Measurements from ENCODE around the gene TEP1.

The TEP1 gene

DNA sequence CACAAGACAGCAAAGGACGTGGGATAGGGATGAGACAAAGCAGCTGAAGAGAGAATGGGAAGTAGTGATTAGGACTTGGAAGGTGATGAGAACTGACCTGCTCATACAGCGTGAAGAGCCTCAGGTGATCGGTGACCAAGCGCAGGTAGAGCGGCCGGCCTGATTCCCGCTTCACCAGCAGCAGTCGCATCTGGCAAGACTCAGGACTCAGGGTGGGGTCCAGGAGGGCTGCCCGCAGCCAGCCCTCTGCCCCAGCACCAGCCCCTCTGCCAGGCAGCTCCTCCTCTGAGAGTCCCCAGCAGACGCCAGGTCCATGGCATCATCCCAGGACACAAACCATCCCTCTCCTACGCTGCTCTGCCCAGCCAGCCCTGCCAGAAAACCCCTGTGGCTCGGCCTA lies 30.8 kb downstream of the TEP1 start:
- TF ChIP-seq, protein P1, sequence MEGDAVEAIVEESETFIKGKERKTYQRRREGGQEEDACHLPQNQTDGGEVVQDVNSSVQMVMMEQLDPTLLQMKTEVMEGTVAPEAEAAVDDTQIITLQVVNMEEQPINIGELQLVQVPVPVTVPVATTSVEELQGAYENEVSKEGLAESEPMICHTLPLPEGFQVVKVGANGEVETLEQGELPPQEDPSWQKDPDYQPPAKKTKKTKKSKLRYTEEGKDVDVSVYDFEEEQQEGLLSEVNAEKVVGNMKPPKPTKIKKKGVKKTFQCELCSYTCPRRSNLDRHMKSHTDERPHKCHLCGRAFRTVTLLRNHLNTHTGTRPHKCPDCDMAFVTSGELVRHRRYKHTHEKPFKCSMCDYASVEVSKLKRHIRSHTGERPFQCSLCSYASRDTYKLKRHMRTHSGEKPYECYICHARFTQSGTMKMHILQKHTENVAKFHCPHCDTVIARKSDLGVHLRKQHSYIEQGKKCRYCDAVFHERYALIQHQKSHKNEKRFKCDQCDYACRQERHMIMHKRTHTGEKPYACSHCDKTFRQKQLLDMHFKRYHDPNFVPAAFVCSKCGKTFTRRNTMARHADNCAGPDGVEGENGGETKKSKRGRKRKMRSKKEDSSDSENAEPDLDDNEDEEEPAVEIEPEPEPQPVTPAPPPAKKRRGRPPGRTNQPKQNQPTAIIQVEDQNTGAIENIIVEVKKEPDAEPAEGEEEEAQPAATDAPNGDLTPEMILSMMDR (IDR thresholded peaks at IDR 0.05), result no peak

GRCh38 chr14:20381341-20381740 lies 32.0 kb downstream of the TEP1 start:
- TF ChIP-seq, protein P1 (IDR thresholded peaks at IDR 0.05), result no peak

- TF ChIP-seq, protein P1 (IDR thresholded peaks at IDR 0.05), result no peak
Measured at GRCh38 chr14:20380681-20381080, 32.6 kb downstream of the TEP1 start.

DNA sequence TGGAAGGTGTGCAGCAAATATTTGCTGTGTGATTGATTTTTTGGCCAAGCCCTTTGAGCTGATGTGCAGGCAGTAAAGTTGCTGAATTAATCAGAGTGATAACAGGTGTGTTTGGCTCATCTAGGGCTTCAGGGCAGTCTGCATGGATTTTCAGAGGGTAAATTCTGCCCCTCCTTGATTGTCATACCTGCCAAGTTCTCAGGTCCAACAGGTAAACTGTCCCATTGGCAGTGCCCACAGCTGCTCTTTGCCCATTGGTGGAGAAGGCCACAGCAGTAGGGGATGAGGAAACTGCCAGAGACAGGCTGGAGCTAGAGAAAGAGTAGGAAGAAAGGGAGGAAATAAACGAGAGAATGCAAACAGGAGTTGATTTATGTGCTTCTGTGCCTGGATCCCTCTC lies 33.6 kb downstream of the TEP1 start:
- TF ChIP-seq, protein P1 (IDR thresholded peaks at IDR 0.05), result no peak

DNA sequence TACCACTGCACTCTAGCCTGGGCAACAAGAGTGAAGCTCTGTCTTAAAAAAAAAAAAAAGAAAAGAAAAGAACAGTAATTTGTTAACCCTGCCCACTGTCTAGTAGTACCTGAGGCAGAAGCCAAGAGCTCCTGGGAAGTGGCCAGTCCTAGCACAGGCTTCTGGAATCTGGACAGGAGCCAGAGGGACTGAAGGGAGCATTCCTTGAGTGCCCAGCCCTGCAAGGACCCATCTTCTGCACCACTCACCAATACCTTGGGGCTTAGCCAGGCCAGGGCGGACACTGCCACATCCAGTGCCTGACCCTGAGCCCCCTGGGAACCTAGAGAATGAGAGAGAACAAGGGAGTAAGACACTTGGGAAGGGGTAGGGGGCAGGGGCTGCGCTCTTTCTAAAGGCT lies 36.1 kb downstream of the TEP1 start:
- TF ChIP-seq, protein P1 (IDR thresholded peaks at IDR 0.05), result no peak

DNA sequence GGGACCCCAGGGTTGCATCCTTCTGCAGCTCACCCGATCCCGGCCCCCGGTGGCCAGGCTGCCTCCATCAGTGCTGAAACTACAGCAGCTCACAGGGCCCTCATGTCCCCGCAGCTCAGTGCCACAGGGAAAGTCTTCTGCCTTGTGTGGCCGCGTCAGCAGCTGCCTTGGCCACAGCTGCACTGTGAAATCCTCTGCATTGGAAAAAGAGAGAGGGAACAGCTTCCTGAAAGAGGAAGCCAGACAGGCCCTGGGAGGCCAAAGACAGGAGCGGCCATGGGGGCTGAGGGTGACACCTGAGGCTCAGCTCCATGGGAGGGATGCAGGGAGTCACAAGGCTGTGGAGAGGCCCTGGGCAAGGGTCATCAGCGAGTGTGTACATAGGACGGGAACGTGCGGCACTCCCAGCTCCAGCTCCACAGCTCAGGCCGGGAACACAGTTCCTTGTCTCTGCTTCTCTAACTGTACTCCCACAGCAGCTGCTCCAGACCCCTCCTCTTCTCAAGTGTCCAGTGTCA lies 37.2 kb downstream of the TEP1 start:
- TF ChIP-seq, protein P1 (IDR thresholded peaks at IDR 0.05), result no peak

GRCh38 chr14:20375471-20375870 lies 37.8 kb downstream of the TEP1 start:
- TF ChIP-seq, protein P1 (IDR thresholded peaks at IDR 0.05), result no peak

- TF ChIP-seq, protein P1 (IDR thresholded peaks at IDR 0.05), result no peak
Measured at GRCh38 chr14:20372796-20373195, 40.5 kb downstream of the TEP1 start.
